Liver (tissue), 9 donors: ENCODE data around the gene APLN. TPM values are rescaled to one million over a fixed set of nuclear protein-coding genes. Genes with fewer than 3 reads are reported as not detected.

Source experiments
- DNase-seq: peaks from one replicate; pipeline ENCODE4 v3.0.0-alpha.2; 2017; ENCODE audit warnings: low spot score
- H3K27ac ChIP-seq, 2 donors: one replicate each; pipeline ENCODE4 v1.7.0; 2013; ENCODE audit warnings: inconsistent platforms in 2 of 2, low read length in 2 of 2, control low read depth in 1 of 2, low read depth in 1 of 2, mild to moderate bottlenecking in 1 of 2
- H3K27me3 ChIP-seq, 4 donors: one replicate each; pipeline versions ENCODE4 v1.6.1 to v1.7.0; 2013; ENCODE audit warnings: low read length in 3 of 4, inconsistent platforms in 1 of 4, mild to moderate bottlenecking in 1 of 4, moderate library complexity in 1 of 4; ENCODE audit not compliant: control insufficient read depth in 4 of 4, insufficient read depth in 4 of 4
- H3K36me3 ChIP-seq, 4 donors: one replicate each; pipeline versions ENCODE4 v1.6.1 to v1.7.0; 2013; ENCODE audit warnings: low read length in 3 of 4, mild to moderate bottlenecking in 3 of 4, low read depth in 1 of 4, moderate library complexity in 1 of 4; ENCODE audit not compliant: control insufficient read depth in 4 of 4, insufficient read depth in 3 of 4
- H3K4me1 ChIP-seq, 4 donors: one replicate each; pipeline versions ENCODE4 v1.6.1 to v1.7.0; 2013; ENCODE audit warnings: low read length in 3 of 4, mild to moderate bottlenecking in 3 of 4, moderate library complexity in 1 of 4; ENCODE audit not compliant: control insufficient read depth in 4 of 4, insufficient read depth in 4 of 4
- H3K4me3 ChIP-seq, 3 donors: one replicate each; pipeline versions ENCODE4 v1.6.1 to v1.7.0; 2013; ENCODE audit warnings: low read length in 3 of 3, control low read depth in 1 of 3, low read depth in 1 of 3, mild to moderate bottlenecking in 1 of 3
- H3K9ac ChIP-seq, 2 donors: one replicate each; pipeline ENCODE4 v1.7.0; 2013; ENCODE audit warnings: low read length in 2 of 2, mild to moderate bottlenecking in 2 of 2, moderate library complexity in 2 of 2, control low read depth in 1 of 2, low read depth in 1 of 2
- H3K9me3 ChIP-seq, 4 donors: one replicate each; pipeline versions ENCODE4 v1.6.1 to v1.7.0; 2013; ENCODE audit warnings: low read length in 3 of 4; ENCODE audit not compliant: control insufficient read depth in 4 of 4
- FOXA2 ChIP-seq: IDR thresholded peaks from 2 replicates; pipeline ENCODE4 v1.6.1; 2016; ENCODE audit warnings: antibody characterized with exemption
- GABPA ChIP-seq, 2 donors: IDR thresholded peaks in 1 of 2; conservative IDR thresholded peaks in 1 of 2; 2 replicates each; pipeline ENCODE4 v1.6.1; 2016; ENCODE audit warnings: antibody characterized with exemption in 2 of 2, mild to moderate bottlenecking in 1 of 2, moderate library complexity in 1 of 2
- HNF4A ChIP-seq, 2 donors: conservative IDR thresholded peaks; 2 replicates each; pipeline ENCODE4 v1.6.1; 2016; ENCODE audit warnings: antibody characterized with exemption in 2 of 2, mild to moderate bottlenecking in 2 of 2
- NR2F2 ChIP-seq: IDR thresholded peaks from 2 replicates; pipeline ENCODE4 v1.6.1; 2016; ENCODE audit warnings: antibody characterized with exemption
- RAD21 ChIP-seq, 2 donors: IDR thresholded peaks; 2 replicates each; pipeline ENCODE4 v1.6.1; 2016; ENCODE audit warnings: antibody characterized with exemption in 2 of 2, mild to moderate bottlenecking in 2 of 2
- RXRA ChIP-seq, 2 donors: IDR thresholded peaks; 2 replicates each; pipeline ENCODE4 v1.6.1; 2017 to 2018; ENCODE audit warnings: antibody characterized with exemption in 2 of 2, mild to moderate bottlenecking in 1 of 2
- SP1 ChIP-seq: IDR thresholded peaks from 2 replicates; pipeline ENCODE4 v1.6.1; 2018; ENCODE audit warnings: antibody characterized with exemption, mild to moderate bottlenecking
- TAF1 ChIP-seq: conservative IDR thresholded peaks from 2 replicates; pipeline ENCODE4 v1.6.1; 2016; ENCODE audit warnings: antibody characterized with exemption, mild to moderate bottlenecking
- YY1 ChIP-seq: IDR thresholded peaks from 2 replicates; pipeline ENCODE4 v1.6.1; 2016; ENCODE audit warnings: antibody characterized with exemption, mild to moderate bottlenecking
- WGBS: extraction: QIAGEN DNeasy Blood & Tissue Kit; methylation state at CpG from one replicate; pipeline ENCODE4 v1.1.7; 2013; 5-methylcytosine and 5-hydroxymethylcytosine counted together
- polyA plus RNA-seq, 2 donors: library from polyadenylated mRNA; stranded (reverse) in 1 of 2; unstranded in 1 of 2; fragments of 200-250 nt in 1 of 2; fragments of >200 nt in 1 of 2; fragmentation: Nextera tagmentation in 1 of 2; extraction: Ambion mirVana in 1 of 2; gene quantifications; one replicate each; pipeline versions ENCODE4 v1.2.1 to v1.2.3, GENCODE V29; 2013 to 2015
- total RNA-seq, 2 donors: library from RNA; depleted of rRNA; stranded (reverse); fragments of >200 nt; gene quantifications; one replicate each; pipeline ENCODE4 v1.2.3, GENCODE V29; 2014
- TF ChIP-seq, protein P1 (sequence below): fragments of 150-350 bp; IDR thresholded peaks from 2 replicates; pipeline ENCODE4 v1.5.1; 2017; ENCODE audit warnings: improper control_type of control experiment, low read depth, low read length; ENCODE audit not compliant: missing input control
- TF ChIP-seq, protein P2 (sequence below): IDR thresholded peaks from 2 replicates; pipeline ENCODE4 v1.6.1; 2016; ENCODE audit warnings: antibody characterized with exemption, mild to moderate bottlenecking
- TF ChIP-seq, protein P3 (sequence below): IDR thresholded peaks from 2 replicates; pipeline ENCODE4 v1.6.1; 2016; ENCODE audit warnings: antibody characterized with exemption
- donor health status: healthy.
- donor health status: healthy.
- donor health status: healthy.
- donor health status: healthy.
- donor health status: healthy.

Gene APLN
- total and polyA plus RNA-seq, 4 donors: 0.19 to 0.33 TPM; not detected in 2

DNA sequence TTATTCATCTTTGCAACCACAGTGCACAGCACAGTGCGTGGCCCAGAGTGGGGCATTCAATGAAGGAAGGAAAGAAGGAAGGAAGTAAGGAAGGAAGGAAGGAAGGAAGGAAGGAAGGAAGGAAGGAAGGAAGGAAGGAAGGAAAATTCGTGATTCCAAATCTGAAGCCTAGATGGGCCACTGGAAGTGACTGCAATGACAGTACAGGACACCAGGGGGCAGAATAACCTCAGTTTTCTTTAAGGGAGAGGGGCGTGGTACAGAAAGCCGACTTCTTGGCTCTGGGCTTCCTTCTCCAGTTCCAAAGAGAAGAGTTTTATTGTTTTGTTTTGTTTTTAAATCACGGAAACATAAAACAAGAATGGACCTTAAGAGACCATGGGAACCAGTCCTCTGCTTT, 47.8 kb downstream of the APLN start:
- H3K4me1 ChIP-seq: peaks cover 0 to 8% (median 3%) of the 10 kb centered on the region in 4 donors
- no peaks in the 10 kb centered on the region for H3K36me3 ChIP-seq
- no peak overlapping the region for H3K9ac ChIP-seq
- H3K9me3 ChIP-seq: peaks cover 0 to 3% (median 0%) of the 10 kb centered on the region in 4 donors
- no peak overlapping the region for H3K27ac ChIP-seq
- TF ChIP-seq, protein P1, sequence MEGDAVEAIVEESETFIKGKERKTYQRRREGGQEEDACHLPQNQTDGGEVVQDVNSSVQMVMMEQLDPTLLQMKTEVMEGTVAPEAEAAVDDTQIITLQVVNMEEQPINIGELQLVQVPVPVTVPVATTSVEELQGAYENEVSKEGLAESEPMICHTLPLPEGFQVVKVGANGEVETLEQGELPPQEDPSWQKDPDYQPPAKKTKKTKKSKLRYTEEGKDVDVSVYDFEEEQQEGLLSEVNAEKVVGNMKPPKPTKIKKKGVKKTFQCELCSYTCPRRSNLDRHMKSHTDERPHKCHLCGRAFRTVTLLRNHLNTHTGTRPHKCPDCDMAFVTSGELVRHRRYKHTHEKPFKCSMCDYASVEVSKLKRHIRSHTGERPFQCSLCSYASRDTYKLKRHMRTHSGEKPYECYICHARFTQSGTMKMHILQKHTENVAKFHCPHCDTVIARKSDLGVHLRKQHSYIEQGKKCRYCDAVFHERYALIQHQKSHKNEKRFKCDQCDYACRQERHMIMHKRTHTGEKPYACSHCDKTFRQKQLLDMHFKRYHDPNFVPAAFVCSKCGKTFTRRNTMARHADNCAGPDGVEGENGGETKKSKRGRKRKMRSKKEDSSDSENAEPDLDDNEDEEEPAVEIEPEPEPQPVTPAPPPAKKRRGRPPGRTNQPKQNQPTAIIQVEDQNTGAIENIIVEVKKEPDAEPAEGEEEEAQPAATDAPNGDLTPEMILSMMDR: peak; percentile 76
- TF ChIP-seq NR2F2 (no peak), RAD21 (IDR thresholded peaks at IDR 0.05) (peak; percentile 80 to 89)
- no peaks in the 10 kb centered on the region for H3K27me3 ChIP-seq
- peak; percentile 67 for DNase-seq
- no peak overlapping the region for H3K4me3 ChIP-seq
- 16% methylated on average over 5 of the region's 5 CpGs for WGBS

DNA sequence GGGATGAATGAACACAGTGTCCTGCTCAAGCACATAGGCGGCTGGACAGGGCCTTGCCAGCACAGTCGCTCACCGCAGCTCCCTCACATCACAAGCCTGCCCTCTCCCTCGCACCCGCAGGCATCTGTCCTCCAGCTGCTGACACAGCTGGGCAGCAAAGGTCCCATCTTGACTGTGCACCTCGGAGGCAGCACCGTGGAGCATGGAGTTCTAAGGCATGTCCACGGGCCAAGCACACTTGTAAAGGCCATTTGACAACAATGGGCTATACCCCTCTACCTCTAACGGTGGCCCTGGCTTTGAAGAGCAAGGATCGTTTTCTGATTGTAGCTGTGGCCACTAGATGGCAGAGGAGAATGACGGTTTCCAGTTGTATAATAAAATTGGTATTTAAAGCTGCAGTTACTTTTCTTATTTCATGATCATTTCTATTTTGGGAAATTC, 53.8 kb downstream of the APLN start:
- Histone ChIP-seq H3K9me3 (no peaks in the 10 kb centered on the region), H3K27me3 (no peaks in the 10 kb centered on the region), H3K4me1 (peaks cover 1 to 25% (median 18%) of the 10 kb centered on the region in 4 donors), H3K4me3 (no peak overlapping the region), H3K36me3 (no peaks in the 10 kb centered on the region), H3K9ac (no peak overlapping the region), H3K27ac (no peak overlapping the region)
- WGBS: 40% methylated on average over 11 of the region's 11 CpGs
- no peak for DNase-seq
- no peak for TF ChIP-seq TAF1
- TF ChIP-seq YY1: no peak
- TF ChIP-seq HNF4A (conservative IDR thresholded peaks at IDR 0.05): no peak
- peak; percentile 52 to 75 for TF ChIP-seq RAD21 (IDR thresholded peaks at IDR 0.05)
- TF ChIP-seq, protein P1: peak; percentile 43

DNA sequence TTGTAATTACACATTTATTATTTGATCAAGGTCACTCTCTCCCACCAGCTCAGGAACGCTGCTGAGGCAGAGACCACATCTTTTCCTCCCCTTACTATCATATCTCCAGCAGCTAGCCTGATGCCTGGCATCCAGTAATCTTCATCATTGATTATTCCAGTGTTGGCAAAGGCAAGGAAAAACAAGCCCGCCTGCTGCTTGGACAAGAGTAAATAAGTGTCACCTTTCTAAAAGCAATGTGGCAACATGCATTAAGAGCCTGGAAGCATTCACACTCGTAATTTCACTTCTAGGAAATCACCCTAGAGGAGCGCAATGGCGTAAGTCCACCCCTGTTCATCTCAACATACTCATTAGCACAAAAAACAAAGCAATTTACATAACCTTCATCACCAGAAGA, 54.8 kb downstream of the APLN start:
- Histone ChIP-seq H3K27me3 (no peaks in the 10 kb centered on the region), H3K9ac (no peak overlapping the region), H3K27ac (peak overlapping the region in 1 of 2 donors; percentile 12), H3K9me3 (no peaks in the 10 kb centered on the region), H3K4me3 (no peak overlapping the region), H3K36me3 (no peaks in the 10 kb centered on the region), H3K4me1 (peaks cover 0 to 25% (median 15%) of the 10 kb centered on the region in 4 donors)
- WGBS: 44% methylated on average over 5 of the region's 5 CpGs
- peak; percentile 26 for TF ChIP-seq FOXA2
- no peak for TF ChIP-seq GABPA (IDR thresholded peaks at IDR 0.05 in 1 of 2, conservative IDR thresholded peaks at IDR 0.05 in 1 of 2)
- no peak for TF ChIP-seq NR2F2
- TF ChIP-seq, protein P2, sequence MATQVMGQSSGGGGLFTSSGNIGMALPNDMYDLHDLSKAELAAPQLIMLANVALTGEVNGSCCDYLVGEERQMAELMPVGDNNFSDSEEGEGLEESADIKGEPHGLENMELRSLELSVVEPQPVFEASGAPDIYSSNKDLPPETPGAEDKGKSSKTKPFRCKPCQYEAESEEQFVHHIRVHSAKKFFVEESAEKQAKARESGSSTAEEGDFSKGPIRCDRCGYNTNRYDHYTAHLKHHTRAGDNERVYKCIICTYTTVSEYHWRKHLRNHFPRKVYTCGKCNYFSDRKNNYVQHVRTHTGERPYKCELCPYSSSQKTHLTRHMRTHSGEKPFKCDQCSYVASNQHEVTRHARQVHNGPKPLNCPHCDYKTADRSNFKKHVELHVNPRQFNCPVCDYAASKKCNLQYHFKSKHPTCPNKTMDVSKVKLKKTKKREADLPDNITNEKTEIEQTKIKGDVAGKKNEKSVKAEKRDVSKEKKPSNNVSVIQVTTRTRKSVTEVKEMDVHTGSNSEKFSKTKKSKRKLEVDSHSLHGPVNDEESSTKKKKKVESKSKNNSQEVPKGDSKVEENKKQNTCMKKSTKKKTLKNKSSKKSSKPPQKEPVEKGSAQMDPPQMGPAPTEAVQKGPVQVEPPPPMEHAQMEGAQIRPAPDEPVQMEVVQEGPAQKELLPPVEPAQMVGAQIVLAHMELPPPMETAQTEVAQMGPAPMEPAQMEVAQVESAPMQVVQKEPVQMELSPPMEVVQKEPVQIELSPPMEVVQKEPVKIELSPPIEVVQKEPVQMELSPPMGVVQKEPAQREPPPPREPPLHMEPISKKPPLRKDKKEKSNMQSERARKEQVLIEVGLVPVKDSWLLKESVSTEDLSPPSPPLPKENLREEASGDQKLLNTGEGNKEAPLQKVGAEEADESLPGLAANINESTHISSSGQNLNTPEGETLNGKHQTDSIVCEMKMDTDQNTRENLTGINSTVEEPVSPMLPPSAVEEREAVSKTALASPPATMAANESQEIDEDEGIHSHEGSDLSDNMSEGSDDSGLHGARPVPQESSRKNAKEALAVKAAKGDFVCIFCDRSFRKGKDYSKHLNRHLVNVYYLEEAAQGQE: no peak
- TF ChIP-seq, protein P3, sequence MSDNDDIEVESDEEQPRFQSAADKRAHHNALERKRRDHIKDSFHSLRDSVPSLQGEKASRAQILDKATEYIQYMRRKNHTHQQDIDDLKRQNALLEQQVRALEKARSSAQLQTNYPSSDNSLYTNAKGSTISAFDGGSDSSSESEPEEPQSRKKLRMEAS: no peak
- TF ChIP-seq RXRA (IDR thresholded peaks at IDR 0.05): peak in 1 of 2 donors; percentile 9
- no peak for TF ChIP-seq SP1
- TF ChIP-seq, protein P1: no peak
- no peak for DNase-seq
